Mesenchymal stem cell (in vitro differentiated cells and primary cell): ENCODE results near the gene C1QTNF8.

Experiments
- DNase-seq: peaks from one replicate; pipeline ENCODE4 v3.0.0-alpha.2; 2013
- H2AFZ ChIP-seq: one replicate; pipeline ENCODE4 v1.6.1; 2013; ENCODE audit warnings: low read depth, mild to moderate bottlenecking, control low read depth, inconsistent platforms, low read length, moderate library complexity
- H2AK5ac ChIP-seq: 2 replicates; pipeline ENCODE4 v1.6.1; 2013; ENCODE audit warnings: low read length, moderate library complexity, mild to moderate bottlenecking, inconsistent platforms; ENCODE audit not compliant: severe bottlenecking
- H2BK120ac ChIP-seq: one replicate; pipeline ENCODE4 v1.6.1; 2013; ENCODE audit warnings: low read depth, mild to moderate bottlenecking, inconsistent platforms, low read length, moderate library complexity
- H2BK12ac ChIP-seq, 2 experiments: one replicate each; pipeline ENCODE4 v1.6.1; 2013; ENCODE audit warnings: inconsistent platforms in 2 of 2, low read length in 2 of 2, mild to moderate bottlenecking in 2 of 2, moderate library complexity in 2 of 2, control low read depth in 1 of 2
- H2BK15ac ChIP-seq: one replicate; pipeline ENCODE4 v1.6.1; 2013; ENCODE audit warnings: mild to moderate bottlenecking, low read depth, inconsistent platforms; ENCODE audit not compliant: poor library complexity, severe bottlenecking
- H2BK5ac ChIP-seq: 2 replicates; pipeline ENCODE4 v1.6.1; 2013; ENCODE audit warnings: low read depth, mild to moderate bottlenecking, low read length, control low read depth, inconsistent platforms; ENCODE audit not compliant: poor library complexity, severe bottlenecking
- H3K14ac ChIP-seq, 2 experiments: one replicate each; pipeline ENCODE4 v1.6.1; 2013; ENCODE audit warnings: inconsistent platforms in 2 of 2, low read length in 2 of 2, control low read depth in 1 of 2, mild to moderate bottlenecking in 1 of 2, moderate library complexity in 1 of 2
- H3K18ac ChIP-seq, 2 experiments: one replicate each; pipeline ENCODE4 v1.6.1; 2013; ENCODE audit warnings: inconsistent platforms in 2 of 2, low read length in 2 of 2, control low read depth in 1 of 2, low read depth in 1 of 2, mild to moderate bottlenecking in 1 of 2
- H3K23ac ChIP-seq, 2 experiments: one replicate each; pipeline ENCODE4 v1.6.1; 2013; ENCODE audit warnings: inconsistent platforms in 2 of 2, low read length in 2 of 2, mild to moderate bottlenecking in 2 of 2, moderate library complexity in 2 of 2, control low read depth in 1 of 2
- H3K27ac ChIP-seq: 2 replicates; pipeline ENCODE4 v1.5.1; 2013; ENCODE audit warnings: mild to moderate bottlenecking, moderate library complexity, low read length, control low read depth, inconsistent platforms; ENCODE audit not compliant: poor library complexity, severe bottlenecking
- H3K27me3 ChIP-seq, 2 experiments: 2 replicates each; pipeline versions ENCODE4 v1.6.1 to v1.7.0; 2013; ENCODE audit warnings: low read length in 2 of 2, mild to moderate bottlenecking in 2 of 2, moderate library complexity in 2 of 2, control low read depth in 1 of 2, inconsistent platforms in 1 of 2; ENCODE audit not compliant: control insufficient read depth in 1 of 2, insufficient read depth in 1 of 2
- H3K36me3 ChIP-seq, 2 experiments: 2 replicates each; pipeline versions ENCODE4 v1.6.1 to v1.7.0; 2013; ENCODE audit warnings: low read length in 2 of 2, control low read depth in 1 of 2, inconsistent platforms in 1 of 2, low read depth in 1 of 2, mild to moderate bottlenecking in 1 of 2; ENCODE audit not compliant: insufficient read depth in 2 of 2, control insufficient read depth in 1 of 2
- H3K4ac ChIP-seq, 2 experiments: one replicate each; pipeline ENCODE4 v1.6.1; 2013; ENCODE audit warnings: inconsistent platforms in 2 of 2, low read length in 2 of 2, mild to moderate bottlenecking in 2 of 2, moderate library complexity in 2 of 2, control low read depth in 1 of 2, low read depth in 1 of 2
- H3K4me1 ChIP-seq: 2 replicates; pipeline ENCODE4 v1.6.1; 2013; ENCODE audit warnings: low read depth, low read length, control low read depth; ENCODE audit not compliant: control insufficient read depth, insufficient read depth
- H3K4me2 ChIP-seq: 2 replicates; pipeline ENCODE4 v1.6.1; 2013; ENCODE audit warnings: low read length, mild to moderate bottlenecking, inconsistent platforms; ENCODE audit not compliant: poor library complexity, severe bottlenecking
- H3K4me3 ChIP-seq, 2 experiments: 2 replicates each; pipeline versions ENCODE4 v1.5.1 to v1.7.0; 2013; ENCODE audit warnings: low read length in 2 of 2, mild to moderate bottlenecking in 2 of 2, control low read depth in 1 of 2, low read depth in 1 of 2; ENCODE audit not compliant: insufficient read depth in 1 of 2
- H3K79me1 ChIP-seq: replicated peaks from 2 replicates; pipeline ENCODE4 v1.6.1; 2013; ENCODE audit warnings: mild to moderate bottlenecking, control low read depth, low read length, inconsistent platforms; ENCODE audit not compliant: poor library complexity, severe bottlenecking
- H3K9ac ChIP-seq: 2 replicates; pipeline ENCODE4 v1.7.0; 2013; ENCODE audit warnings: mild to moderate bottlenecking, low read length, moderate library complexity
- H3K9me3 ChIP-seq: 2 replicates; pipeline ENCODE4 v1.7.0; 2013; ENCODE audit warnings: mild to moderate bottlenecking, low read length; ENCODE audit not compliant: control insufficient read depth
- H4K8ac ChIP-seq: one replicate; pipeline ENCODE4 v1.6.1; 2013; ENCODE audit warnings: inconsistent platforms, mild to moderate bottlenecking, low read length, moderate library complexity
- H4K91ac ChIP-seq: one replicate; pipeline ENCODE4 v1.6.1; 2013; ENCODE audit warnings: mild to moderate bottlenecking, low read length, inconsistent platforms
- WGBS: methylation state at CpG from one replicate; pipeline ENCODE4 v1.1.7; 2013; ENCODE audit warnings: mixed read lengths; 5-methylcytosine and 5-hydroxymethylcytosine counted together

The C1QTNF8 gene

GRCh38 chr16:1061769-1062505 lies 34.1 kb downstream of the C1QTNF8 start:
- Histone ChIP-seq H3K4ac (no peak overlapping the region), H3K79me1 (no peaks in the 10 kb centered on the region), H3K23ac (no peak overlapping the region), H2BK5ac (no peak overlapping the region), H2BK120ac (no peak overlapping the region), H3K18ac (no peak overlapping the region), H3K4me1 (no peaks in the 10 kb centered on the region), H3K14ac (no peak overlapping the region), H3K4me3 (no peak overlapping the region), H2AFZ (no peak overlapping the region), H4K91ac (no peak overlapping the region), H3K27me3 (peaks cover 0 to 30% of the 10 kb centered on the region in 2 experiments), H2AK5ac (no peak overlapping the region), H3K36me3 (no peaks in the 10 kb centered on the region), H4K8ac (no peak overlapping the region), H2BK15ac (no peak overlapping the region), H2BK12ac (no peak overlapping the region), H3K27ac (no peak overlapping the region), H3K4me2 (no peak overlapping the region), H3K9ac (no peak overlapping the region), H3K9me3 (peaks cover 5% of the 10 kb centered on the region)
- 90% methylated on average over 43 of the region's 43 CpGs for WGBS
- DNase-seq = no peak

DNA sequence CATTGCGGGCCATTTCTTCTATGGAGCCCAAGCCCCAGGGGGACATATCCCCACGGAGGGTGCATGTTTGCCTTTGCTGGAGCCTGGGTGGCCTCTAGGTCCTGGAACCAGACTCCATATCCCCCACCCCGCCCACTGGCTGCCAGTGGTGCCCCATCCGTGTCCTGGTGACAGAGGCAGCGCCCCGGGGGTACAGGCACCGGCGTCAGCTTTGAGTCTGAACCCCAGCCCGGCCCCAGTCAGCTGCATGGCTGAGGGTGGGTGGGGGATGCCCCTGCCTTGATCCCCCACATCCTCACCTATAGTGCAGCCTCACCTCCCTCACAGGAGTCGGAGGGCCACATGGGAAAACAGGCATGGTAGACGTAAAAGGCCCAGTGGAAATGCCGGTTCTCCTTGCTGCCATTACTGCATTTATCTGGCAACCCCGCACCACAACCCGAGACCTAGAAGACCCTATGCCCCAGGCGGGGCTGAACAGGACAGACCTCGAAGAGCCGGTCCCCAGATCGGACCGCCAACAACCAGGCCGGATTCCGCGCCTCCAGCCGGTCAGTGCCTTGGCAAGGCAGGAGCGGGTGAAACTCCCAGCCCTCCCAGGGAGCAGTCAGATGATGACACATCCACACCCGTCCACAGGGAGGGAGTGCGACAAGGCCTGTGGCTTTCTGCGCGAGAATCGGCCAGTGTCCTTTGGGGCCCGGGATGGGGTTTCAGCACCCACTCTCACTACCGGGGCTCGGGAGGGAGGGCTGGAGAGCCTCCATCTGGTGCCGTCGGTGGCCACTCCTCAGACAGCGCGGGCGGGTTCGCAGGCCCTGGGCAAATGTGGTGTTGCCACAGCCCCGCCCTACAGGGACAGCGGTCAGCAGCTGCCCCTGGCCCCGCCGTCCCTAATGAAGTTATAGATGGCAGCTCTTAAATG lies 35.4 kb downstream of the C1QTNF8 start:
- Histone ChIP-seq H3K4ac (no peak overlapping the region), H4K8ac (no peak overlapping the region), H3K4me3 (no peak overlapping the region), H3K27ac (no peak overlapping the region), H3K9ac (no peak overlapping the region), H3K9me3 (peaks cover 5% of the 10 kb centered on the region), H2BK120ac (no peak overlapping the region), H3K23ac (no peak overlapping the region), H3K14ac (no peak overlapping the region), H2BK5ac (no peak overlapping the region), H3K4me2 (no peak overlapping the region), H2BK15ac (no peak overlapping the region), H3K4me1 (no peaks in the 10 kb centered on the region), H3K36me3 (no peaks in the 10 kb centered on the region), H3K79me1 (no peaks in the 10 kb centered on the region), H2BK12ac (no peak overlapping the region), H4K91ac (no peak overlapping the region), H2AFZ (no peak overlapping the region), H3K18ac (no peak overlapping the region), H3K27me3 (peaks cover 0 to 29% of the 10 kb centered on the region in 2 experiments), H2AK5ac (no peak overlapping the region)
- DNase-seq = no peak
- 91% methylated on average over 41 of the region's 42 CpGs for WGBS

- no peak overlapping the region for H3K4me3 ChIP-seq
- DNase-seq = no peak
- no peak overlapping the region for H2BK15ac ChIP-seq
- H2AFZ ChIP-seq = no peak overlapping the region
- H3K27me3 ChIP-seq = peaks cover 0 to 24% of the 10 kb centered on the region in 2 experiments
- 78% methylated on average over 2 of the region's 3 CpGs for WGBS
- no peak overlapping the region for H2BK120ac ChIP-seq
- H3K9me3 ChIP-seq = peaks cover 5% of the 10 kb centered on the region
- no peak overlapping the region for H4K8ac ChIP-seq
- no peak overlapping the region for H3K27ac ChIP-seq
- H2BK12ac ChIP-seq = no peak overlapping the region
- H3K79me1 ChIP-seq = no peaks in the 10 kb centered on the region
- H2BK5ac ChIP-seq = no peak overlapping the region
- H3K4me1 ChIP-seq = no peaks in the 10 kb centered on the region
- H3K36me3 ChIP-seq = no peaks in the 10 kb centered on the region
- H3K4me2 ChIP-seq = no peak overlapping the region
- no peak overlapping the region for H3K23ac ChIP-seq
- H4K91ac ChIP-seq = no peak overlapping the region
- no peak overlapping the region for H2AK5ac ChIP-seq
- H3K9ac ChIP-seq = no peak overlapping the region
- H3K18ac ChIP-seq = no peak overlapping the region
- no peak overlapping the region for H3K14ac ChIP-seq
- H3K4ac ChIP-seq = no peak overlapping the region
Measured at GRCh38 chr16:1059310-1059709, 36.7 kb downstream of the C1QTNF8 start.

DNA sequence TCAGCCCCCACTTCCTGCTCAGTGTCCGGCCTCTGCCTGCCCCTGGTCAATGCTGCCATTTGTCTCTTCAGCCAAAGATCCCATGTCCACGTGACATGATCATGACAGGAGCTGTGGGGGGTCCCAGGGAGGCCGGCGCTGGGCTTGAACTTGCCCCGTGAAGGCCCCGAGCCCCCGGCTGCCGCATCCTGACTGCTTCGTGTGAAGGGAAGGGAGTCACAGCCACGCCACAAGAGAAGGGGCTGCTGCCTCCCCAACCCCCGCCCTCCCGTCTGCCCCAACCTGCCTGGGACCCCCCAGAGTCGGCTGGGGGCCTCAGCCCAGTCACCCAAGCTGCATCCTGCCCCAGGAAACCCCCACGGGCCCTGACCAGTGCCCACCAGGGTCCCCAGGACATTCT lies 37.8 kb downstream of the C1QTNF8 start:
- Histone ChIP-seq H2BK5ac (no peak overlapping the region), H4K8ac (no peak overlapping the region), H3K23ac (no peak overlapping the region), H2BK15ac (no peak overlapping the region), H3K27ac (no peak overlapping the region), H3K9me3 (peaks cover 5% of the 10 kb centered on the region), H3K4me1 (no peaks in the 10 kb centered on the region), H2AK5ac (no peak overlapping the region), H2AFZ (no peak overlapping the region), H4K91ac (no peak overlapping the region), H3K14ac (no peak overlapping the region), H3K4ac (no peak overlapping the region), H3K27me3 (peaks cover 0 to 18% of the 10 kb centered on the region in 2 experiments), H2BK120ac (no peak overlapping the region), H3K4me2 (no peak overlapping the region), H3K9ac (no peak overlapping the region), H3K4me3 (no peak overlapping the region), H3K79me1 (no peaks in the 10 kb centered on the region), H3K18ac (no peak overlapping the region), H3K36me3 (no peaks in the 10 kb centered on the region), H2BK12ac (no peak overlapping the region)
- WGBS = 75% methylated on average over 14 of the region's 14 CpGs
- DNase-seq = no peak
